Measurements from ENCODE around the gene PLCB3. TPM values are rescaled to one million over a fixed set of nuclear protein-coding genes. Genes with fewer than 3 reads are reported as not detected.

PLCB3 gene
- total RNA-seq, 1 donor from 2014 or later: 43.9 TPM

DNA sequence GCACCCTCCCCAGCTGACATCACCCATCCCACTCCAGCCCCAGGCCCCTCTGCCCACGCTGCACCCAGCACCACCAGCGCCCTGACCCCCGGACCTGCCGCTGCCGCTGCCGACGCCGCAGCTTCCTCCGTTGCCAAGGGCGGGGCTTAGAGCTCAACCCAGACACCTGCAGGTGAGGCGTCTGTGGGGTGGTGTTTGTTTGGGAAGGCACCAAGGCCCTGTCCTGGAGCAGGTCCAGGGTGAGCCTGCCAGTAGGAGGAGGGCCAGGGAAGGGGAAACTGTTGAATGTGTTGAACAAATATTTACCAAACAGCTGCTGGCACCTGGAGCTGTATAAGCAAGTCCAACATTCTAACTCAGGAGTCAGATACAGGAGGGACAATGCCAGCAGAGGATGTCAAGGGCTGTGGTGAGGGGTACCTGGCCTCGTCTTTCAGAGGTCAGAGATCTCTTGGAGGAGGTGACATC is 13.8 kb upstream of the PLCB3 start:
- ATAC-seq: peak; percentile 4

DNA sequence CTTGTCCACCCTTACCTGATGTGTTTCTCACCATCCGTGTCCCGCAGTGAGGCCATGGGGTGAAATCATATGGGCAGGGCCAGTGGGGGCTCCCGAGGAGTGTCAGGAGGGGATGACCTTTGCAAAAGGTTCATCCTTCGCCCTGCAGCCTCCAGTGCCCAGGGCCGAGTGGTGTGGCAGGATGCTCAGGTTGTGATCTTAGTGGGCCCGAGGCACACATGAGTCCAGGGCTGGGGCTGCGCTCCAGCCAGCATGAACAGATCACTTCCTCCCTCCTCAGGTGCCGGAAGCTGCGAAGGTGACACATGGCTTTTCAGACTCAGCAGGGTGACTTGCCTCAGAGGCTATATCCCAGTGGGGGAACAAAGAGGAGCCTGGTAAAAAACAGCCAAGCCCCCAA is 13.3 kb upstream of the PLCB3 start:
- no peak for ATAC-seq

DNA sequence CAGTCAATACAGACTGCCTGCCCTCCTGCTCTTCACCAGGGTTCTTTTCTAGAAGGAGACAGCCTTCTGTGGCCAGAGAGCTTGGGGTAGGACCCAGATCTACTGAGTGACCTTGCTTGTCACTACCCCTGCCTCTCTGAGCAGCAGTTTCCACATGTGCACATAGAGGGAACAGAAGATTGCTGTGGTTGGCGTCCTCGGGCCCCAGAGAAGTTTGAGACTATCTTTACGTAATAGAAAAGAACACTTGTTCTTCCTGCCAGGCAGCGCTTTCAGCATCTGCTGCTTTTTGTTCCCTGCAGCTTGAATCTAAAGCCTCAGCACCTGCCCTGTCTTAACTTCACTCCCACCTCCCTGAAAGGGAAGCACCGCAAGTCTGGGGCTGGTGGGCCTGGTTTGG is 12.3 kb upstream of the PLCB3 start:
- no peak for ATAC-seq

DNA sequence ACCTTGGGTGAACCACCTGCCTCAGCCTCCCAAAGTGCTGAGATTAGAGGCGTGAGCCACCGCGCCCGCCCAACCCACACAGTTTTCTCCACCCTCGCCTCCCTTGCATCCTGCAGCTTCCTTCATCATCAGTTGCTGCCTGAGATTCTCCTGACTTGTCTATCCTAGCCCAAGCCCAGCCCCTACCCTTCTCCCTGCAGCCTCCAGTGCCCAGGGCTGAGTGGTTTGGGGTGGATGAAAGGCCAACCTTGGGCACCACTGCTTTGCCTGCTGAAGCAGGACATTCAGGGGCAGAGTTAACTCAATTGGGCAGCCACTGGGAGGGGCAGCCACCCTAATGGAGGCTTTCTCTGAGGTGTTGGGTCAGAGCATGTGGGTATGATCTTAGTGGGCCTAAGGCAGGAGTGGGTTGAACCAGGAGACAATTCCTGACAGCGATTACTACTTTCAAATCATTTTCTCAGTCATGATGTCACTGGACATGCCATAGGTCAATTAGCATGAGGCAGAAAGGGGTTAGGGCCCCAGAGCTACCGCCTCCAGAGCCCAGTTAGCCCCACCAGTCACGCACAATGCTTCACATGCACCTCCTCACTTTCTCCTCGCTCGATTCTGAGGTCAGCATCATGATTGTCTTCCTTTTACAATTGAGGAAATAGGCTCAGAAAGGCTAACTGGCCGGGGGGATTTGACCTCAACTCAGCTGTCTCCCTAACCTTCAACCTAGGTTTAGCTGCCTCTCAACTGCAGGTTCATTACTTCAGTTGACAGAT is 11.5 kb upstream of the PLCB3 start:
- ATAC-seq: no peak

DNA sequence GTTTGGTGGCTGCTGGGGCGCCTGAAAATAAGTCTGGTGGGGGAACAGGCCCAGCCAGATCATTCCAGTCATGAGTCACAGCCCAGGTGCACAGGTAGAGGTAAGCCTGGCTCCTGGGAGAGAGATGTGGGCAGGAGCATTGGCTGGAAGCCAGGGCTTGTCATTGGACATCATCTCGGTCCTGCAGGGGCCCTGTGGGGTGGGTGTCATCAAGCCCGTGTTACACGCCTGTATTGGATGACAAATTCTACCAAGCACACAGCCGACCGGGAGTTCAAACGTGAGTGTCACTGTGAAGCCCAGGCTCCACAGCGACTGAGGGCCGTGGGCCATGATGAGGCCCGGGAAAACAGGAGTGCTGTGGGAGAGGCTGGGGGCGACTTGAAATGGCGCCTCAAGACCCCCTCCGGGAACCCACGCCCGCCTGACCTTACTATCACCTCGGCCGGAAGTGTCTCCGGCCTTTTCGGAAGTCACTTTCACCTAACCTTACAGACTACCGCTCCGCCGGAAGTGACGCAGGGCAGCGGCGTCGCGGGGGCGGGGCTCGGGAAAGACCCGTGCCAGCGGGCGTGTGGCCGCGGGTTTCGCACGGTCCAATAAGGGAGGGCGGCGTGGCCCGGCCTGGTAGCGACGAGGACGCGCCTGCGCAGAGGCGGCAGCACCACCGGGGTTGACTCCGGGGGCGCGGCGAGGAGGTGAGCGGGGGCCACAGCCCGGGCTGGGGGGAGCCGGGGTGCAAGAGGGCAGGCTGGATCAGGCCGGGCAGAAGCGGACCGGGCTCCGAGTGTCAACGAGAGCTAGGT is 10.7 kb upstream of the PLCB3 start, which contains the start of gene FKBP2:
FKBP2 (plus strand) TSS at position 661 of the 806 bp plus-strand sequence. CDS start 1,293 bp downstream, outside the sequence.
- peak; percentile 68 for ATAC-seq

DNA sequence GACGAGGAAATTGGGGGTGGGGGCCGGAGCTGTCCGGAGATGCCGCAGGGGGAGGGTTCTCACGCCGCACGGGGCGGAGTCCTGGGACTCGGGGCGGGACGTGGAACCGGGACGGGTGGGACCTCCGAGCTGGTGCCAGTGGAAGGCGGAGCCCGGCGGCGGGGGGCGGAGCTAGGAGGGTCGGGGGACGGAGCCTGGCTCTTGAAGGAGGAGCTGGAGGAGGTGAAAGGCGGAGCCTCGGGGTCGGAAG is 10.2 kb upstream of the PLCB3 start:
- peak; percentile 79 for ATAC-seq

DNA sequence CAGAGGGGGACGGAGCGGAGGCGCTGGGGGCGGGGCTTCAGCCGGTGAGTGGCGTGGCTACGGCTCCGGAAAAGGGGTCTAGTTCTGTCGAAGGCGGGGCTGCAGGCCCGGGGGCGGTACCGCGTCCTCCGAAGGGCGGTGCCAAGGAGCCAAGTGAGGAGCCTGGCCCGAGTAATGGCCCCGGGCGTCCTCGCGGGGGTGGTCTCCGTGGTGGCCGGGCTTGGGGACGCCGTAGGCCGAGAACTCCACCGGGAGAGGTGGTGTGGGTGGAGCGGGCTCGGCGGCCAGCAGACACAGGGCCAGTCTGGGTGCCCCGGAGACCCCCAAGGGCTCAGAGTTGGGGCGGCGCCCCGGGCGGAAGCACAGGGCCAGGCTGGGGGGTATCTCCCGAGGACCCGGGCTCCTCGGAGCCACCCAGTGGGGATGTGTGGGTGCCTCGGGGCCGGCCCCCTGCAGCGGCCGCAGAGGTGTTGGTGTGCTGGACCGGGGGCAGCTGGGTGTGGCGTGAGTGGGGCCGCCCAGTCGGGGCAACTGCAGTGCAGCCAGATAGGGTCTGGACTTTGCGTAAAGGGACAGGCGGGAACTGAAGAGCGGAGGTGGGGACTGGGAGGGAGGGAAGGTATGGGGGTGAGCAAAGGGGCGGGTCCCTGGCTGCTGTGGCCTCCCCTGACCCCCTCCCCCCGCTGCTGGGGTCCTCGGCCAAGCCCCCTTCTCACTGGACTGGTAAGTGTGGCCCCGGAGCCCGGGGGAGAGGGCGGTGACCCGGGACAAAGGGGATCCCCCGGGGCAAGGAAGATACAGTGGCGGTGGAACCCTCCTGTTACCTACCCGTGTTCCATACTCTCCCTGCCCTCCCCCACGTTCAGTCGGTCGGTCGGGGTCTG is 9.6 kb upstream of the PLCB3 start:
- peak; percentile 1 for ATAC-seq

DNA sequence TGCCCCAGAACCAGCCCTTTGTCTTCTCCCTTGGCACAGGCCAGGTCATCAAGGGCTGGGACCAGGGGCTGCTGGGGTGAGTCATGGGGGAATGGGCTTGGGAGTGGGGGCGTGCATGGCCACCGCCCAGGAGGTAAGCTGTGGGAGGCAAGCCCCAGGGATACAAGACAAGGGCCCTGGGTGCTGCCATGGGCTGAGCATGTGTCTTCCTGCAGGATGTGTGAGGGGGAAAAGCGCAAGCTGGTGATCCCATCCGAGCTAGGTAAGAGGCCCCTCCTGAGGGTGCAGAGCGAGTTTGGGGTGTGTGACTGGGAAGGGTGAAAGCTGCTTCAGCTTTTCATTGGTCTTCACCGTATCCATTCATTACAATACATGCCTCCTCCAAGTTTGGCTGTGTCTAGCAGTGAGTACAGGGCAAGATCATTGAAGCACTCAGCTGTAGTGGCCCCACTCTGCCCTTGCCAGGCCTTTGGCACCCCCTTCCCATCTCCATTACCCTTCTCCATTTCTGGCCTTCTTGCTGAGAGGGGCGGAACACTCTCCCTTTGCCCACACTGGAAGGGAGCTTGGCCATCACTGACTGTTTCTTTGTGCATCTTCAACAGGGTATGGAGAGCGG is 8.0 kb upstream of the PLCB3 start:
- no peak for ATAC-seq

DNA sequence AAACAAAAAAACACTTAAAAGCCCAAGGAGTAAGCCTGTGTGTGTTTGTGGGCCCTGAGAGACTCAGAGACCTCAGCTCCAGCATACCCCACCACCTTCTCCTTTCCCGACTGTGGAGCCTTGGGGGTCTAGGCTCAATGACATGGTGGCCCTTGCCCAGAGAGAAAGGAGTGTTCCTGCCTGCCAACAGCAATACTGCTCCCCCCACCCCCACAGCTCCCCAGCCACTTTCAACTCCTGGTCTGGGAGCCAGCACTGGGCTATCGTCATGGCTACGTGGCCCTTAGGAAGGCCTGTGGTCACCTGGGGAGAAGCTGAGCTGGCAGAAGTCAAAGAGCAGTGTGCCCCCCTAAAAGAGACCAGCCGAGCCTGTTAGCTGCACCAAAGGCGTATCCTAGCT is 7.2 kb upstream of the PLCB3 start:
- no peak for ATAC-seq

DNA sequence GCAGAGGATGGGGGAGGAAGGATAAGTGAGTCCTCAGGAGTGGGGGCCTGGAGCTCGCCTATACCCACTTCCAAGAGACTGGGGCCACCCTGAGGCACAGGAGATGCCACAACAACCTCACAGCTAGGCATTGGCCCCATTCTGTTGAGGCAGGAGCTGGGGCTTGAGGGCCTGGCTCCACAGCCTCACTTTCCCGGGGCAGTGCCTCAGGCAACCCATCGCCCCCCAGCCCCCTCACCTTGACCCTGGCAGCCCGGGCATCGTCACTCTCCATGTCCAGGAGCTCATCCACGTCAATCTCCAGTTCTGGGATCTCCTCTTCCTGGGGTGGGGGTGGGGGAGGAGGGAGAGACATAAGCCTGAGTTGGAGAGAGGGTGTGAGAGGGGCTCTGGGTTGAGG is 6.4 kb upstream of the PLCB3 start:
- no peak for ATAC-seq

DNA sequence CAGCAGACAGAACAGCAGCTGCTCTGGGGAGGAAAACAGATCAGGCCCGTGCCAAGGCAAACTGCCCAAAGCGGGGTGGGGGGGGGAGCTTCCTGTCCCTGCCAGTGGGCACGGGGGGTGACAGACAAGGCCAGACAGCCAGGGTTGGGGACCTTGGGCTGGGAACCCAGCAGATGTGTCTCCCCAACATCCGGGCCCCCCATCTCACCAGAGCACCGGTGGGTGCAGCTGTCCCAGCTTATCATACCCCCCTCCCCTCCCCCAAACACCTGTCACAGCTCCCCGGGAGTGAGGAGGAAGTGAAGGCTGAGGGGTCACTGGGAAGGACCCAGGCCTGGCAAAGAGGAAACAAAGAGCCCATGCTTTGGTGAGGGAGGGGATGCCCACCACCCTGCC is 5.9 kb upstream of the PLCB3 start:
- no peak for ATAC-seq

DNA sequence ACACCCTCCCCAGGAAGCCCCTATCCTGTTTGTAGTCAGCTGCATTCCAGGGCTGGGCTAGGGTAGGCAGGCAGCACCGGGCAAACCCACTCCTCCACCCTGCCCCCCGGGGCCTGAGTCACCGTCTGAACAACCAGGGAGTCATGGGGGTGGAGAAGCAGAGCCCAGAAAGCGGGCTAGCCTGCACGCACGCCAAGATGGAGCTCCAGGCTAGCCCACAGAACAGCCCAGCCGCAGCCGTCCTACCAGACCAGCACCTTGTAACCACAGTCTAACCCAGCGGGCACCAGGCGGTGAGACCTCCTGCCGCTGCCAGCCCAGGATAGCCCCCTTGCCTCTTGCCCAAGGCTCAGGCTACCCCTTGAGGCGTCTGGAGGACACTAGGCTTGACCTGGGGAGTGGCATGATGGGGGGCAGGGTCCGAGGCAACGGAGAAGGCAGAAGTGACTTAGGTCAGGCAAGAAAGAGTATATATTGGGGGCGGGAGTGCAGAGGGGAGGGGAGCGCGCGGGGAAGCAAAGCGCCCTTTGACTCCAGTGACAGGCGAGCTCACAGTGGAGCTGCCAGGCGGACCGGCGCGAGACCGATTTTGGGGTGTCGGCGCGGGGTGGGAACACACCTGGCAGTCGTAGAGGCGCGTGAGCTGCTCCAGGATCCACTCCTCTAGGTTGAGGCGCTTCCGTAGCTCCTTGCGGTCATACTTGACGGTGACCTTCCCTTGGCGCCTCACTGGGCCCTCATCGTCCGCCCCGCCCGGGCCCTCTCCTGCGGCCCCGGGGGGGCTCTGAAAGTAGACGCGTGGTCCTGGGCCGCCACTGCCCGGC is 5.3 kb upstream of the PLCB3 start:
- peak; percentile 51 for ATAC-seq

DNA sequence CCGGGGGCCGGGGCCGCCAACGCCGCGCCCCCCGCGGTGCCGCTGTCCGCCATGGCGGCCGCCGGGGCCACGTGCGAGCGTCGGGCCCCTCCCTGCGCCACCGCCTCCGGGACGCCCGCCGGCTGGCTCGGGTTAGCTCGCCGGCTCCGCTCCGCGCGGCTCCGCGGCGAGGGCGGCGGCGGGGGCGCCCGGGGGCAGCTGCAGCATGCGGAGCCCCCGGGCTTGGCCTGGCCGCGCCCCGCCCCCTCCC is 4.8 kb upstream of the PLCB3 start:
- peak; percentile 0 for ATAC-seq

DNA sequence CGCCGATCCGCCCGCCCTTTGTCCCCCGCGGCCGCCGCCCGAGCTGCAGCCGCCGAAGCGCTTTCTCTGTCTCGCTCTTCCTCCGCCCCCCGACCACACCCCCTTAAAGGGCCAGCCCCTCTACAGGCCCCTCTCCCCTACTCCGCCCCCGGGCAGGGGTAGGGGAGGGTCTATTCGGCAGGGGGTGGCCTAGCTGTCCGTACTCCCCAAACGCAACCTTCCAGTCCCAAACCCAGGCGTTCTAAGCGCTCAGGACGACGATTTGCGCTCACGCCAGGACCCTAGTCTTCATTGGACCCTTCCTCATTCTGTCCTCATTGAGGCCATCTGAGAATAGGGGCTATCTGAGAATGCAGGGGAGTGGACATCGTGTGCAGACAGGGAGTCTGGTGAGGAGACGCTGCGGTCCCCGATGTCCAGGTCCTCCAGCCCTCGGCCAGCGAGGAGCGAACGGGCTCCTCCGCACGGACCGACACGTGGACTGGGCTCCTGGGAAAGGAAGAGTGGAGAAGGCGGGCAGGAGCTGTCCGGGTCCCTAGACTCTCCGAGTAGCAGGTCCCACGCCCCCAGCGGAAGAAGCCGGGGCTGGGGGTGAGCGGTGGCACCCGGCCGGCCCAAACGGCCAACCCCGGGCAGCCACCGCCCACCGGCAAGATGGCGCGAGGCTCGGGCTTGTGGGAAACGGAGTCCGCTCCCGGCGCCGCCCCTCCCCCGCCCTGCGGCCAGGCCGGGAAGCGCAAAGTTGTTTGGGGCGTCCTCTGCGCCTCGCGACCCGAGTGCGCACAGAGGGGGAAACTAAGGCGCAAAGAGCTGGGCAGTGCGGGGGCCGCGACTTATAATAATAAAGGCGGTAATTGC is 4.2 kb upstream of the PLCB3 start, which contains the start of gene PPP1R14B:
PPP1R14B (minus strand) TSS at position 73 of the 858 bp plus-strand sequence. CDS start 270 bp downstream, outside the sequence.
- ATAC-seq: peak; percentile 55

DNA sequence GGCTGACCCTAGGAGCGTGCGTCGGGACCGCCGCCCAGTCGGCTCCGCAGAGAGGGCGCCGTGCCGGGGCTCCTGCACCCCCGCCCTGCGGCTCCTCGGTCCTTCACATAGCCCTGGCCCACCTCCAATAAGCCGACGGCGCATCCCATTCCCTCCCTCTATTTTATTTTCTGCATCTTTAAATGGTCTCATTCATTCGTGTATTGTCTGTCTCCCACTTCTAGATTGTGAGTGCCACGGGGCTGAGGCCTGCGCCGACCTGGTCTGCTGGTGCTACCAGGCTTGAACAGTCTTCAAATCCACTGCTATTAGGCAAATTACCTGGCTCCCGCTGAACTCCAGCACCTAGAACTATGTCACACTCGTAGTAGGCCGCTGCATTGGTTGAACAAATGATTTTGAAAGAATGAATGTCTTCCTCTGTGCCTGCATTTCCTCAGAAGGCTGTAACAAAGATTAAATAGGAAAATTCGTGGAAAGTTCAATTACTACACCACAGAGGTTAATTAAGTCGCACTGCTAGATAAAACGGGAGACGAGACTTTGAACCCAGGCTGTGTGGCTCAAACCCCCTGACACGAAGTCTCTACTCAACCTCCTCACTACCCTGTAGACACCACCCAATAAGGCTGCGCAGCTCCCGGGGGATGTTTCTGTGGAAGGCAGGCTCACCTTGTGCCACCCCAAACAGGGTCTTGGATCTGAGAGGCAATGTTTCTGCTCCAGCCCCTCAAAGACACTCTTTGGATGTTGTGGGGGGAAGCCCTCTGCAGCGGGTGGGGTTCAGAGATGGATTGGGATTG is 3.4 kb upstream of the PLCB3 start:
- ATAC-seq: no peak

DNA sequence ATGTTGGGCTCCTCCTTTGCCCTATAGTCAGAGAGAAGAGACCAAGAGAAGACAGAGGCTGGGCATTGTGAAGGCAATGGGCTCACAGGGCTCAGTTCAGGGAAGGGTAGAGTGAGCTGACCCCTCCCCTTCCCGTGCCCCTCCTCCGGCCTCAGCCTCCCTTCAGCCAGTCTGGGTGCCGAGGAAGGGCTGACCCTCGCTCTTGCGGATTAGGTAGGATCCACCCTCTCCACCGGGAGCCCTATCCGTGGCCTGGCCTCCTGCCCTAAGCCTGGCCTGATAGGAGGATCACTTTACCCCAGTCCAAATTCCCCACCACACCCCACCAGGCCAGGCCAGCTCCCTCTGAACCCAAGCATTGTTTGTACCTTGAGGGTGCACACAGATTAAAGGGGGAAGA is 2.8 kb upstream of the PLCB3 start:
- no peak for ATAC-seq

DNA sequence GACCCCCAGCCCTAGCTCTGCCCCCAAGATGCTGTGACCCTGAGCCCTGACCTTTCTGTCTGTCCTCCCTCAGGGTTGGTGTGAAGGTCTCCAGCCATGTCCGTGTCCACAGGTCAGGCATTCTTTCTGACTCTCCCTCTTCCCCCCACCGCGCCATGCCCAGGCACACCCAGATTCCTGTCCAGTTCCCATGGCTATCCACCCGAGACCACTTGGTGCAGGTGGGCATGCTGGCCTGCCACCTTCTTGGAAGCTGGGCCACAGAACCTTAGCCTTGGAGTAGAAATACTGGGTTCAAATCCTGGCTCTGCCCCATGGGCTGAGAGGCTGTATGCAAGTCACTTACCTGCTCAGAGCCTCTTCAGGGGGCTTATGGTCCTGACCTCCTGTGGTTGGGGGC is 2.3 kb upstream of the PLCB3 start:
- no peak for ATAC-seq

DNA sequence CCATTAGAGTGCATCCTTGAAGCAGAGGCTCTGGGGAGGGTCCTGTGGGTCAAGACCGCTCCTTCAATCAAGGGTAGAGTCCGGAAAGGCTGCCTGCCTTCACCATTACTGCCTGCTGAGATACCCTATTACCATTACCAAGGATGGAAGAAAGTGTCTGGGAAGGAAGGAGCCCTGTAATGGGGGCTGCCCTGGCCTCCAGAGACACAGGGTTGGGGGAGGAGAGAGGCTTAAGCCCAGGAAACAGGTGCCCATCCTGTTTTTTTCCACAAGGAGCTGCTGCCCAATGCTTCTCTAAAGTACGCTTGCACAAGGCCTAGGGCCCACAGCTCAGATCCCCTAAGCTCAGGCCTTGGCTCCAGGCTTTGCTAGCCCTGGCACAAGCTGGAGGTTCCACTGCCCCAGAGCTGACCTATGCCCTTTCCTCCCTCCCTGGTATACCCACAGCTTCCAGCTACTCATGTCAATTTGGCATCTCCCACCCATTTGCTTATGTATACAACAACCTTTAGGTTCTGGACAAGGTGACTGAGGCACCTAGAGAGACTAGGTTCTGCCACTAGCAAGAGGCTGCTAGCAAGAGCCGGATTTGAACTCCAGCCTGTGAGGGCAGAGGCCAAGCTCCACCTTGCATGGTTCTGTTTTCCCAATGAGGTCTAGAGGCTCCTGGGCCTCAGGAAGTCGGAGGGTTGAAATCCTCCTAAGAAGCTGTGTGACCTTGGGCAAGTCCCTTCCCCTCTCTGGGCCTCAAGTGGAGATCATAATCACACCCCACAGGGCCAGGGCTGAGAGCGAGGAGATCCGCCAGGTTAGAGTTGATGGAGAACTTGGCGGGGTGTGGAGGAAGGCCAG is 1.5 kb upstream of the PLCB3 start:
- no peak for ATAC-seq

DNA sequence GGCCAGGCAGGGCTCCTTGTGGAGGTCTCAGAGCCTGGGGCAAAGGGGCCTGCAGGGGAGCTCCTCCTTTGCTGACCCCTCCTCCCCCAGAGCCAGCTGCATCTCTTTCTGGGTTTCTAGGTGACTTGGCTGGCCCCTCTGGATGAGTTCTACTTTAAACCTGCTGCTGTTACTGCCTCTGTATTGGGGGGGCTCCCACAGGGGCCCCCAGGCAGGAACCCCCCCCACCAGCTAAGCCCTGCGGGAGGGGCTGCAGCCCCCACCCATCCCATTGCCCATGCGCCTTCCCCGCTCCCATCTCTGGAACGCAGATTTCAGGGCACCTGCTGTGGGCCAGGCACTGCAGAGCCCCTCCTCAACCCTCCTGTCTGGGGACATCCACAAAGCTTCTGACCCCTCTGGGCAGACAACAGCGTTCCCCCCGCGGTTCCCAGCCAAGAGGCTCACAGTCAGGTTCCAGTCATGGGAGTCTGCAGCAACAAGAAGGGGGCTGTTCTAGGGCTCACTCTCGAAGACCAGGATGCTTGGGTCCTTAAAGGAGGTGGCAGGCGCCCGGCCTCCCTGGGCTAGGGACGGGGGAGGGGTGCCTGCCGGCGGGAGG is 815 bp upstream of the PLCB3 start:
- ATAC-seq: no peak

Measured in esophagus mucosa (tissue), 1 donor.